Panc1 (cell line): ENCODE results near the gene NRSN1. TPM values are rescaled to one million over a fixed set of nuclear protein-coding genes. Genes with fewer than 3 reads are reported as not detected.
"Not testable (repeated sequence)": the region's sequence is repeated elsewhere in the genome, so short reads cannot be mapped to it uniquely, and the experiment has no call there.

Experiments
- ATAC-seq: fragments of 200-7000 bp; cut with Tn5 transposase; 2 replicates; pipeline ENCODE4 v1.9.1; 2020; ENCODE audit warnings: mild to moderate bottlenecking, moderate library complexity
- BruUV-seq: library from RNA; stranded (reverse); fragments of 400-500 nt; replicated peaks from 2 replicates; lab custom pipeline; 2021; lab: Mats Ljungman, UMichigan
- CTCF ChIA-PET: fragments of 300-600 bp; sonication (Branson Sonifier 250); formaldehyde crosslinking; loops from one replicate; lab custom pipeline; 2022; ENCODE audit warnings: antibody characterized with exemption; lab: Charles Lee
- POLR2A ChIA-PET: fragments of 300-600 bp; sonication (Branson Sonifier 250); formaldehyde crosslinking; loops from one replicate; lab custom pipeline; 2022; ENCODE audit warnings: antibody characterized with exemption; lab: Charles Lee
- DNase-seq: peaks from one replicate; pipeline ENCODE4 v3.0.0-alpha.2; 2010; ENCODE audit warnings: low read depth, low spot score
- H3K27ac ChIP-seq: 2 replicates; pipeline ENCODE4 v1.5.1; 2011; ENCODE audit warnings: mild to moderate bottlenecking, low read length, inconsistent platforms
- H3K27me3 ChIP-seq: fragments of 200-500 bp; sonication (Bioruptor generic); 2 replicates; pipeline ENCODE4 v1.6.0; 2014; ENCODE audit warnings: low read length, inconsistent platforms; ENCODE audit not compliant: control insufficient read depth, insufficient read depth
- H3K36me3 ChIP-seq: fragments of 200-500 bp; sonication (Bioruptor generic); 2 replicates; pipeline ENCODE4 v1.5.1; 2014; ENCODE audit warnings: inconsistent platforms, mild to moderate bottlenecking, low read length, moderate library complexity; ENCODE audit not compliant: control insufficient read depth, insufficient read depth
- H3K4me1 ChIP-seq: 2 replicates; pipeline ENCODE4 v1.5.1; 2011; ENCODE audit warnings: inconsistent platforms, mild to moderate bottlenecking, low read length, moderate library complexity; ENCODE audit not compliant: control insufficient read depth, insufficient read depth
- H3K4me3 ChIP-seq, 2 experiments: 2 replicates each; pipeline ENCODE4 v1.5.1; 2011 to 2012; ENCODE audit warnings: low read depth in 2 of 2, low read length in 2 of 2, mild to moderate bottlenecking in 2 of 2, inconsistent platforms in 1 of 2, moderate library complexity in 1 of 2
- H3K9me3 ChIP-seq: fragments of 200-500 bp; sonication (Bioruptor generic); 2 replicates; pipeline ENCODE4 v1.5.1; 2014; ENCODE audit warnings: low read depth, mild to moderate bottlenecking, inconsistent platforms, low read length, moderate library complexity; ENCODE audit not compliant: control insufficient read depth, insufficient read depth
- POLR2AphosphoS5 ChIP-seq: IDR thresholded peaks from 2 replicates; pipeline ENCODE4 v1.6.1; 2012; ENCODE audit warnings: mild to moderate bottlenecking, low read depth, low read length, moderate library complexity
- REST ChIP-seq, 2 experiments: IDR thresholded peaks; 2 replicates each; pipeline ENCODE4 v1.6.1; 2011 to 2012; ENCODE audit warnings: low read depth in 2 of 2, control low read depth in 1 of 2, low read length in 1 of 2, mild to moderate bottlenecking in 1 of 2, moderate library complexity in 1 of 2; ENCODE audit not compliant: insufficient read depth in 1 of 2
- SIN3A ChIP-seq: IDR thresholded peaks from 2 replicates; pipeline ENCODE4 v1.6.1; 2012; ENCODE audit warnings: low read depth, mild to moderate bottlenecking, low read length, moderate library complexity, borderline replicate concordance; ENCODE audit not compliant: insufficient read depth
- TCF7L2 ChIP-seq: IDR thresholded peaks from 2 replicates; pipeline ENCODE4 v1.6.1; 2011; ENCODE audit warnings: mild to moderate bottlenecking, low read depth, low read length, inconsistent platforms
- in situ Hi-C: cut with HindIII; loops from 2 replicates; pipeline ENCODE4 v1.10.0; 2016; ENCODE audit warnings: low sequenced_read_pairs, low pct_unique_long_range_greater_than_20kb
- intact Hi-C: fragments of 100-400 bp; cut with micrococcal nuclease; formaldehyde crosslinking; loops from one replicate; pipeline ENCODE4 v1.10.0; 2022; ENCODE audit not compliant: unreplicated experiment
- total RNA-seq: library from RNA; stranded (reverse); gene quantifications from one replicate; pipeline ENCODE4 v1.2.1, GENCODE V29; 2021; ENCODE audit not compliant: unreplicated experiment
- TF ChIP-seq, protein P1 (sequence below): fragments of 450-650 bp; IDR thresholded peaks from 2 replicates; pipeline ENCODE4 v1.5.1; 2017; ENCODE audit warnings: mild to moderate bottlenecking

NRSN1 gene
- total RNA-seq, 1 experiment from 2014 or later: not detected

- TF ChIP-seq POLR2AphosphoS5 (no peak), REST (IDR thresholded peaks at IDR 0.05; ENCODE audit: insufficient read depth in 1 of 2, low read depth in 2 of 2, low read length in 1 of 2) (no peak), SIN3A (no peak), TCF7L2 (no peak)
- TF ChIP-seq, protein P1, sequence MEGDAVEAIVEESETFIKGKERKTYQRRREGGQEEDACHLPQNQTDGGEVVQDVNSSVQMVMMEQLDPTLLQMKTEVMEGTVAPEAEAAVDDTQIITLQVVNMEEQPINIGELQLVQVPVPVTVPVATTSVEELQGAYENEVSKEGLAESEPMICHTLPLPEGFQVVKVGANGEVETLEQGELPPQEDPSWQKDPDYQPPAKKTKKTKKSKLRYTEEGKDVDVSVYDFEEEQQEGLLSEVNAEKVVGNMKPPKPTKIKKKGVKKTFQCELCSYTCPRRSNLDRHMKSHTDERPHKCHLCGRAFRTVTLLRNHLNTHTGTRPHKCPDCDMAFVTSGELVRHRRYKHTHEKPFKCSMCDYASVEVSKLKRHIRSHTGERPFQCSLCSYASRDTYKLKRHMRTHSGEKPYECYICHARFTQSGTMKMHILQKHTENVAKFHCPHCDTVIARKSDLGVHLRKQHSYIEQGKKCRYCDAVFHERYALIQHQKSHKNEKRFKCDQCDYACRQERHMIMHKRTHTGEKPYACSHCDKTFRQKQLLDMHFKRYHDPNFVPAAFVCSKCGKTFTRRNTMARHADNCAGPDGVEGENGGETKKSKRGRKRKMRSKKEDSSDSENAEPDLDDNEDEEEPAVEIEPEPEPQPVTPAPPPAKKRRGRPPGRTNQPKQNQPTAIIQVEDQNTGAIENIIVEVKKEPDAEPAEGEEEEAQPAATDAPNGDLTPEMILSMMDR: no peak
- Histone ChIP-seq H3K27ac (no peak overlapping the region), H3K9me3 (no peaks in the 10 kb centered on the region), H3K4me3 (no peak overlapping the region), H3K27me3 (no peaks in the 10 kb centered on the region), H3K36me3 (no peaks in the 10 kb centered on the region), H3K4me1 (no peaks in the 10 kb centered on the region)
- DNase-seq: no peak
- no TSS peak for BruUV-seq
- in situ Hi-C loops: no loop called here
- no peak for ATAC-seq
- ChIA-PET CTCF (no interaction called here), POLR2A (no interaction called here)
- intact Hi-C loops: no loop called here
Measured at GRCh38 chr6:24139639-24140038, 13.6 kb downstream of the NRSN1 start.

GRCh38 chr6:24140591-24140990 lies 14.6 kb downstream of the NRSN1 start:
- intact Hi-C loops (no loop called here), in situ Hi-C loops (no loop called here)
- Histone ChIP-seq H3K36me3 (no peaks in the 10 kb centered on the region), H3K4me3 (no peak overlapping the region), H3K27me3 (no peaks in the 10 kb centered on the region), H3K4me1 (no peaks in the 10 kb centered on the region), H3K9me3 (no peaks in the 10 kb centered on the region), H3K27ac (no peak overlapping the region)
- no TSS peak for BruUV-seq
- TF ChIP-seq, protein P1: no peak
- no peak for TF ChIP-seq REST (IDR thresholded peaks at IDR 0.05; ENCODE audit: insufficient read depth in 1 of 2, low read depth in 2 of 2, low read length in 1 of 2)
- TF ChIP-seq POLR2AphosphoS5: no peak
- no peak for TF ChIP-seq SIN3A
- no peak for TF ChIP-seq TCF7L2
- ChIA-PET CTCF (no interaction called here), POLR2A (no interaction called here)
- DNase-seq: no peak
- ATAC-seq: no peak

DNA sequence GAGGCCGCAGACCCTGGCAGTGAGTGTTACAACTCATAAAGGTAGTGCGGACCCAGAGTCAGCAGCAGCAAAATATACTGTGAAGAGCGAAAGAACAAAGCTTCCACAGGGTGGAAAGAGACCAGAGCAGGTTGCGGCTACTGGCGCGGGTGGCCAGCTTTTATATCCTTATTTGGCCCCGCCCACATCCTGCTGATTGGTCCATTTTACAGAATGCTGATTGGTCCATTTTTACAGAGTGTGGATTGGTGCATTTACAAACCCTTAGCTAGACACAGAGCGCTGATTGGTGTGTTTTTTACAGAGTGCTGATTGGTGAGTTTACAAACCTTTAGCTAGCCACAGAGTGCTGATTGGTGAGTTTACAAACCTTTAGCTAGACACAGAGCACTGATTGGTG lies 16.7 kb downstream of the NRSN1 start:
- H3K4me3 ChIP-seq, CTCF ChIA-PET, H3K27me3 ChIP-seq, H3K36me3 ChIP-seq, intact Hi-C loops, POLR2A ChIA-PET, in situ Hi-C loops, DNase-seq, H3K4me1 ChIP-seq, H3K27ac ChIP-seq, H3K9me3 ChIP-seq, ATAC-seq, BruUV-seq: not testable (repeated sequence)
